ENCODE measurements around the gene PNMT.

- TF ChIP-seq POLR2AphosphoS5 (IDR thresholded peaks at IDR 0.05), result no peak
- TF ChIP-seq CTCF (IDR thresholded peaks at IDR 0.05), result no peak
- TF ChIP-seq POLR2A (IDR thresholded peaks at IDR 0.05), result no peak
These were observed 8.3 kb upstream of the PNMT start for GRCh38 chr17:39660011-39660360.

Measured in stomach (tissue), 4 donors.